ENCODE results near the gene CBFA2T2. TPM values are rescaled to one million over a fixed set of nuclear protein-coding genes. Genes with fewer than 3 reads are reported as not detected.

Gene CBFA2T2
- total and polyA plus RNA-seq, 8 donors, result 2.9 to 29.9 (median 12.0) TPM

- no peak for DNase-seq
- Histone ChIP-seq H3K4me1 (peaks cover 0 to 7% (median 4%) of the 10 kb centered on the region in 4 donors), H3K27ac (no peak overlapping the region), H3K36me3 (peaks cover 6 to 71% (median 62%) of the 10 kb centered on the region in 4 donors), H3K27me3 (no peaks in the 10 kb centered on the region), H3K9me3 (no peaks in the 10 kb centered on the region), H3K4me3 (no peak overlapping the region)
- TF ChIP-seq POLR2AphosphoS5 (IDR thresholded peaks at IDR 0.05) (no peak), CTCF (IDR thresholded peaks at IDR 0.05) (no peak), POLR2A (IDR thresholded peaks at IDR 0.05) (no peak), EP300 (IDR thresholded peaks at IDR 0.05) (no peak)
- WGBS, 5 donors, result 91 to 98% (median 95%) methylated on average over 2 of the region's 2 CpGs
- intact Hi-C loops (cut with DNase I; ENCODE audit: low total_unique reads), result no loop called here
Measured at GRCh38 chr20:33609504-33609903, 119.6 kb downstream of the CBFA2T2 start.

- H3K36me3 ChIP-seq, result peaks cover 6 to 86% (median 77%) of the 10 kb centered on the region in 4 donors
- no peaks in the 10 kb centered on the region for H3K4me1 ChIP-seq
- no peak overlapping the region for H3K27ac ChIP-seq
- TF ChIP-seq CTCF (IDR thresholded peaks at IDR 0.05) (no peak), POLR2A (IDR thresholded peaks at IDR 0.05) (no peak), POLR2AphosphoS5 (IDR thresholded peaks at IDR 0.05) (no peak)
- no peak overlapping the region for H3K4me3 ChIP-seq
- intact Hi-C loops (cut with DNase I; ENCODE audit: low total_unique reads), result no loop called here
- no peaks in the 10 kb centered on the region for H3K27me3 ChIP-seq
- H3K9me3 ChIP-seq, result no peaks in the 10 kb centered on the region
- DNase-seq, result no peak
- 95 to 99% (median 97%) methylated on average over 5 of the region's 5 CpGs for WGBS, 5 donors
Measured at GRCh38 chr20:33611106-33611505, 121.2 kb downstream of the CBFA2T2 start.

- Histone ChIP-seq H3K36me3 (peaks cover 6 to 92% (median 83%) of the 10 kb centered on the region in 4 donors), H3K27ac (no peak overlapping the region), H3K4me3 (no peak overlapping the region), H3K4me1 (no peaks in the 10 kb centered on the region), H3K9me3 (no peaks in the 10 kb centered on the region), H3K27me3 (no peaks in the 10 kb centered on the region)
- WGBS, 5 donors, result 52 to 65% (median 55%) methylated on average over 4 of the region's 4 CpGs
- TF ChIP-seq POLR2A (IDR thresholded peaks at IDR 0.05) (no peak), CTCF (IDR thresholded peaks at IDR 0.05) (no peak), EP300 (IDR thresholded peaks at IDR 0.05) (no peak), POLR2AphosphoS5 (IDR thresholded peaks at IDR 0.05) (no peak)
- intact Hi-C loops (cut with DNase I; ENCODE audit: low total_unique reads), result no loop called here
- DNase-seq, result no peak
Measured at GRCh38 chr20:33612001-33612400, 122.1 kb downstream of the CBFA2T2 start.

- Histone ChIP-seq H3K36me3 (peaks cover 0 to 61% (median 60%) of the 10 kb centered on the region in 4 donors), H3K4me3 (no peak overlapping the region), H3K4me1 (peaks cover 0 to 5% (median 2%) of the 10 kb centered on the region in 4 donors), H3K27me3 (no peaks in the 10 kb centered on the region), H3K27ac (no peak overlapping the region), H3K9me3 (no peaks in the 10 kb centered on the region)
- WGBS, 5 donors, result 91 to 96% (median 96%) methylated on average over 4 of the region's 4 CpGs
- no peak for DNase-seq
- TF ChIP-seq POLR2A (IDR thresholded peaks at IDR 0.05) (no peak), EP300 (IDR thresholded peaks at IDR 0.05) (no peak)
- intact Hi-C loops (cut with DNase I; ENCODE audit: low total_unique reads), result no loop called here
Measured at GRCh38 chr20:33621717-33622400, 132.0 kb downstream of the CBFA2T2 start.

All from stomach (tissue), 9 donors.